NCI-H226 (cell line): Measurements from ENCODE around the gene CRNN.

Experiments
- DNase-seq: peaks from one replicate; pipeline ENCODE4 v3.0.0-alpha.2; 2015

Gene CRNN

GRCh38 chr1:152413909-152414308 lies at the start of gene CRNN:
Gene CRNN (minus strand): TSS chr1:152414263. CDS start chr1:152412233, 2,030 bp downstream.
- DNase-seq, result no peak

GRCh38 chr1:152462636-152463035 lies 48.6 kb upstream of the CRNN start:
- no peak for DNase-seq

- DNase-seq, result peak; percentile 53
Measured at GRCh38 chr1:152461544-152461943, 47.5 kb upstream of the CRNN start.

GRCh38 chr1:152460529-152460899 lies 46.5 kb upstream of the CRNN start:
- DNase-seq, result no peak

- DNase-seq, result peak; percentile 44
Measured at GRCh38 chr1:152459596-152460528, 45.8 kb upstream of the CRNN start.

DNA sequence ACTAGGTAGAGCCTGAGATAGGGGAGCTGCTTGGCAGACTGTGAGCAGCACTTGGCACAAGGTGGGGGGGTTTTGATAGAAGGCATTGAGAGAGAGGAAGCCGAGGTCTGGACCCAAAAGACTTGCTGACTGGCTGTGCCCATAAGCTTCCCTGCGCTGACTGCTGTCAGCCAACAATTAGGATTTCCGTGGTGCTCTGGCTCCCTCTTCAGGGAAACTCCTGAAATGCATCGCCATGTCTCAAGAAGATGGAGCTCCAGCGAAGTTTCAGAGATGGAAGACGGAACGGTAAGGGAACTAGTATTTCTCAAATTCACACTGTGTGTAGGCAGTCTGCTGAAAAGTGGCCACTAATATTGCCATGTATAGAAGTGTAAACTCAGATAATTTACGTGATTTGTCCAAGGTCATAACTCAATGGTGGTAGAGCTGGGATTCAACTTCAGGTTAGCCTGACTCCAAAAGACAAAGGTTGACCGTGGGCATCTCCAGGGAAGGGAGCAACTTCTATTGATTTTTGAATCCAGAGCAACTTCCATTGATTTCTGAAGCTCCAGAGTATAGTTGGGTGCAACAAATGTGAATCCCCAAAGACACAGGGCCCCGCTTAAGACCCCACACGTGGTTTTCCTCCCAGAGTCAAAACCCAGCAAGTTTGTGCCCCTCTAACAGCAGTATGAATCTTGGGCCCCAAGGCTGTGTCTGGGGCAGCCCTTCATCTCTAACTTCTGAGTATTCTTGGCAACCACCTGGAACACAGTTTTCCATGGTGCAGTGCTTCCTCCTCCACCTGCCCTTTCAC lies 44.5 kb upstream of the CRNN start:
- peak; percentile 67 for DNase-seq

DNA sequence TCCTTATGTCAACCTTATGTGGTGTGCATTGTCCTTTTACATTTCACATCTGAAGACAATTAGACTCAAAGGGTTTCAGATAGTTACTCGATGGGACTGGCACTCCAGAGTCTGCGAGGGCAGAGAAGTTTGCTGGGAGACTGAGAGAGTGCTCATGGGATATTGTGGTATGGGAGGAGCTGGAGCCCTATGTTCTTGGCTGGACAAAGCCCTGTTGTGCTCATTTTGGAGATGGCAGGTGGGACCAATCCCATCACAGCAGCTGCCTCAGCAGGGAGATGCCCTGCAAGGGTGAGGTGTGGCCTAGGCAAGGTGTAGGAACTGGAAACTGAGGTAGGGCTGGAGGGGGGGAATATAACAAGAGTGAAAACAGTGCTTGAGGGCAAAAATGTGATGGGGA lies 43.5 kb upstream of the CRNN start:
- no peak for DNase-seq

GRCh38 chr1:152457071-152457470 lies 43.0 kb upstream of the CRNN start:
- DNase-seq, result no peak

GRCh38 chr1:152451254-152451653 lies 37.2 kb upstream of the CRNN start:
- DNase-seq, result no peak

DNA sequence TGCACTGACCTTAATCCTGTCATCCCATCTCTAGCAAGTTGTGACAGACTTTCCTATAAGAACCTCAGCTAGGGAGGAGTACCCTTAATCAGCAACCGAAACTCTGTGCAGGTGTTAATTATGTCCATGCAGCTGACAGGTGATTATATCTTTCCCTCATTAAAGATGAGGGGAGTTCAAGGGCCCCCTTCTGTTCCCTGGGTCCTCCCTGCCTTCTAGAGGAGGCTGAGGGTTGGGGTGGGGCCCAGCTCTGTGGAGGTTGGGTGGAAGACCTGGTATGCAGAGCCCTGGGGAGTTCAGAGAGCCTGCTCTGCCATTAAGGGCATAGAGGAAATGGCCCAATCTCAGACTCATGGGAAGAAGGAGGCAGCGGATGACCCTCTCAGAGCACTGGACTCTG lies 35.6 kb upstream of the CRNN start:
- DNase-seq, result no peak

GRCh38 chr1:152448496-152448895 lies 34.4 kb upstream of the CRNN start:
- DNase-seq, result no peak

GRCh38 chr1:152448095-152448494 lies 34.0 kb upstream of the CRNN start:
- peak; percentile 49 for DNase-seq

- no peak for DNase-seq
Measured at GRCh38 chr1:152447484-152447883, 33.4 kb upstream of the CRNN start.

DNA sequence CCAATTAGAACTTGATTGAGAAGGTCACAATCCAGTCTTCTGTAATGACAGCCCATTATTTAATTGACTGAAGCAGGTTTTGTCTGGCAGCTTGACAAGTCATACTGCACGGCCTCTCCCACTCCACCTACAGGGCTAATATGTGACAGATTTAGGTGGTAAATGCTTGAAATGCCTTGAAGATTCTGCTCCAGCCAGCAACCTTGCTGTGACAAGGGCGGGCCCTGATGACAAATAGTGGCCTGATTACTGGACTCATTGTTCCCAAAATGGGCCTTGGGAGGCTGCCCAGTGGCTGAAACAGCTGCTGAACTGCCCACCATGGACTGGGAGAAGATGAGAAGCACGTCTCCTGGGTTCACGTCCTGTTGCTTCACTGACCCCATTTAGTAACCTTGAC lies 30.0 kb upstream of the CRNN start:
- DNase-seq, result no peak

- peak; percentile 90 for DNase-seq
Measured at GRCh38 chr1:152442765-152443164, 28.7 kb upstream of the CRNN start.

DNA sequence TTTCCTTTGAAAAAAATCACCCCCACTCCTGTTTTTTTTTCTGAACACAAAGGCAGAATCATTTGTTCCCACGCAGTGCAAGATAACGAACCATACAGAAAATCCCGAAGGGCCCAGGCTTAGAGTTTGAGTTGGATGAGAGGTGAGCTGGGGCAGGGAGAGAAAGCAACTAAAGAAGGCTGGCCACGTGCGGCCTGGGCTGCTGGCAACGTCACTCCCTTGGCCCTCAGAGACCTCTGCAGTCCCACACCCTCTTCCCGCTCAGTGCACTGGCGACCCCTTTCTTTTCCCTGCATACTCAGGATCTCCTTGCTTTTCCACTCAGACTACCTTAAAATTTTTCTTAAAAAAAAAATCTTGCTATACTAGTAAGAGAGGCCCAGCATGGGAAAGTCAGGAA lies 28.2 kb upstream of the CRNN start:
- DNase-seq, result peak; percentile 36

GRCh38 chr1:152441756-152442155 lies 27.7 kb upstream of the CRNN start:
- no peak for DNase-seq

DNA sequence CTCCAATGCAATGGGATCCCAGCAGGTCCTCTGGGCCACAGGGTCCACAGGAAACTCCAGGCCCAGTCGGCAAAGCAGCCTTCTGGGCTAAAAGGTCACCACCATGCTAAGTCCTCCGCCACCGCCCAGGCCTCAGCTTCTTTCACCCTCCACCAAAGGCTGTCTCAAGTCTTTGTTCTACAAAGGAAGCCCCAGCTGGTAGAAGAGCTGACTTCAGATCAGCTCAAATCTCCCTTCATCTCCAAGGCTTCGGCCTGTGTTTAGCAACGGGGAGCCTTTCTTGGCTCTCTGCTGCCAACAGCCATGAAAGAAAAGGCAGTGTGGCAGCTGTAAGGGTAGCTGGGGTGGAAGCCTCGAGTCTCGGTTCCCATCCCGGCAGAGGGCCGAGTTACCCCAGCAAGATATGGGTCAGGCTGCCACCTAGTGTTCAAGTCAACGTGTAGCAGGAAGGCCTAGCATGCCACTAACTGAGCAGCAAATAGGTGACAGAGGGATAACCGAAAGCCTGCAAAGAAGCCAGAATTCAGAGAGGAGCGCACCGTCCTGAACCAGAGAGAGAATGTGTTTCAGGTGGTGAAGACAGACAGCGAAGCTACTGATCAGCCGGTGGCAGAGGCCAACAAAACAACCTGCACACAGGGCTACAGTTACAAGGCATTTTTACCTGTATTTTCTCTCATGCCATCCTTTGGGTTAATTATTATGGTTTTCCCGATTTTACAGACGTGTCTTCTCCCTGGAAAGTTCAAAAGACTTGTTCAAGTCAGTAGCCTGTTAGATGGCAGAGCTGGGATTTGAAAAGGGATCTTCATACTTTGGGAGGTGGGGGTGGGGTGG lies 26.8 kb upstream of the CRNN start:
- DNase-seq, result peak; percentile 71

- DNase-seq, result peak; percentile 70
Measured at GRCh38 chr1:152436593-152437496, 22.8 kb upstream of the CRNN start.

DNA sequence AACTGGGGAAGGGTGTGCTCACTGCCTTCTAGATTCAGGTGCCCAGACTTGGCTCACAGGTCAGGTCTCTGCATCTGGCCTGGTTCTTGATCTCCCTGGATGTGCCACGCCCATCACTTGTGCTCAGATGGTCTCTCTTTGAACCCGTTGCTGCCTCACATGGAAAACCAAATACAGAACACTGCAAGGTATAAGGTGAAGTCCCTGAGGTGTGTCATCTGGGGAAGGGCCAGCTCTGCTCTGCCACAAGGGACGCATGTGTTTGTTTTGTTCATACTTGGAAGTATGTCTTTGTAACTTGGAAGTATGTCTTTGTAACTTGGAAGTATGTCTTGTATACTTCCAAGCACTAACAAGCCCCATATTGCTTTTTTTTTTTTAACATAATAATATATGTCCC lies 13.4 kb upstream of the CRNN start:
- no peak for DNase-seq

- peak; percentile 46 for DNase-seq
Measured at GRCh38 chr1:152426731-152427130, 12.7 kb upstream of the CRNN start.

- DNase-seq, result no peak
Measured at GRCh38 chr1:152419917-152420316, 5.9 kb upstream of the CRNN start.
